PC-3 (cell line): ENCODE results near the gene NECAB2.

Experiments
- CTCF ChIP-seq: fragments of 300-600 bp; sonication (generic); conservative IDR thresholded peaks from 2 replicates; pipeline ENCODE4 v1.5.1; 2017; ENCODE audit warnings: antibody characterized with exemption, low read depth, mild to moderate bottlenecking, low read length
- EZH2 ChIP-seq: fragments of 300-600 bp; sonication (generic); IDR thresholded peaks from one replicate; pipeline ENCODE4 v1.6.1; 2017; ENCODE audit warnings: antibody characterized with exemption, mild to moderate bottlenecking, low read length; ENCODE audit not compliant: unreplicated experiment
- EZH2phosphoT487 ChIP-seq: fragments of 300-600 bp; sonication (generic); IDR thresholded peaks from 2 replicates; pipeline ENCODE4 v1.6.1; 2018; ENCODE audit warnings: mild to moderate bottlenecking, antibody characterized with exemption, low read length, borderline replicate concordance

- TF ChIP-seq CTCF, result no peak
- TF ChIP-seq EZH2phosphoT487, result no peak
- no peak for TF ChIP-seq EZH2
These were observed 43.4 kb upstream of the NECAB2 start for GRCh38 chr16:83924686-83925085.
